MCF 10A (cell line): ENCODE data around the gene STN1. TPM values are rescaled to one million over a fixed set of nuclear protein-coding genes. Genes with fewer than 3 reads are reported as not detected.

Experiments
- BruUV-seq: library from RNA; stranded (reverse); fragments of 400-500 nt; replicated peaks from 2 replicates; lab custom pipeline; 2021; lab: Mats Ljungman, UMichigan
- CTCF ChIA-PET: fragments of 300-600 bp; sonication (Branson Sonifier 250); formaldehyde crosslinking; extraction: SDS; loops from one replicate; lab custom pipeline; 2021; ENCODE audit warnings: antibody characterized with exemption, inconsistent platforms; lab: Yijun Ruan, JAX
- POLR2A ChIA-PET: fragments of 300-600, 350-650 bp; sonication (Branson Sonifier 250); formaldehyde crosslinking; extraction: SDS; loops from one replicate; lab custom pipeline; 2020; ENCODE audit warnings: antibody characterized with exemption, inconsistent platforms; lab: Yijun Ruan, JAX
- DNase-seq: peaks from one replicate; pipeline ENCODE4 v3.0.0-alpha.2; 2018; ENCODE audit not compliant: unreplicated experiment
- H3K27ac Mint-ChIP-seq: one replicate; pipeline ENCODE4 v1.8.0; 2022; ENCODE audit warnings: mild to moderate bottlenecking, low read depth, mixed read lengths; ENCODE audit not compliant: unreplicated experiment
- H3K27me3 Mint-ChIP-seq: one replicate; pipeline ENCODE4 v1.8.0; 2022; ENCODE audit warnings: mixed read lengths; ENCODE audit not compliant: insufficient read depth, unreplicated experiment
- H3K36me3 Mint-ChIP-seq: one replicate; pipeline ENCODE4 v1.8.0; 2022; ENCODE audit warnings: mild to moderate bottlenecking, moderate library complexity, mixed read lengths; ENCODE audit not compliant: insufficient read depth, unreplicated experiment
- H3K4me1 Mint-ChIP-seq: one replicate; pipeline ENCODE4 v1.8.0; 2022; ENCODE audit warnings: mixed read lengths; ENCODE audit not compliant: insufficient read depth, unreplicated experiment
- H3K4me3 Mint-ChIP-seq: one replicate; pipeline ENCODE4 v1.8.0; 2022; ENCODE audit warnings: mild to moderate bottlenecking, moderate library complexity, mixed read lengths; ENCODE audit not compliant: unreplicated experiment
- H3K9me3 Mint-ChIP-seq: one replicate; pipeline ENCODE4 v1.8.0; 2022; ENCODE audit warnings: mixed read lengths; ENCODE audit not compliant: unreplicated experiment
- CTCF ChIP-seq: fragments of 200-600 bp; IDR thresholded peaks from one replicate; pipeline ENCODE4 v1.8.0; 2022; ENCODE audit warnings: antibody characterized with exemption, mild to moderate bottlenecking; ENCODE audit not compliant: unreplicated experiment
- intact Hi-C: fragments of 100-400 bp; cut with micrococcal nuclease; formaldehyde crosslinking; loops from 2 replicates; pipeline ENCODE4 v1.14.1; 2022
- total RNA-seq: library from RNA; stranded (reverse); gene quantifications from 2 replicates; pipeline ENCODE4 v1.2.3, GENCODE V29; 2022

STN1 gene
- total RNA-seq, 1 experiment from 2014 or later = 46.7 TPM

- peaks cover 12% of the 10 kb centered on the region for H3K36me3 Mint-ChIP-seq
- no peak for TF ChIP-seq CTCF
- H3K4me3 Mint-ChIP-seq = peak overlapping the region; percentile 89
- peak; percentile 59 for DNase-seq
- ChIA-PET CTCF (interaction anchor here (0.7 to 2.5 kb wide), 6 partner anchors 16 to 204 kb away, joined by 3 to 13 read pairs (median 6); no protein-coding TSS in a partner anchor), POLR2A (interaction anchor here (0.6 to 6.5 kb wide), 30 partner anchors 8 to 206 kb away, joined by 3 to 158 read pairs (median 4); partner anchors contain the start of genes SFR1 and SLK)
- H3K27me3 Mint-ChIP-seq = no peaks in the 10 kb centered on the region
- intact Hi-C loops = loop anchor here (2.0 kb wide), 1 partner anchor 52 kb away; no protein-coding TSS in a partner anchor
- H3K4me1 Mint-ChIP-seq = no peaks in the 10 kb centered on the region
- H3K27ac Mint-ChIP-seq = peak overlapping the region; percentile 4
- BruUV-seq = TSS peak; percentile 51
- no peaks in the 10 kb centered on the region for H3K9me3 Mint-ChIP-seq
Observed at GRCh38 chr10:103916876-103917275, 1.1 kb downstream of the STN1 start.

DNA sequence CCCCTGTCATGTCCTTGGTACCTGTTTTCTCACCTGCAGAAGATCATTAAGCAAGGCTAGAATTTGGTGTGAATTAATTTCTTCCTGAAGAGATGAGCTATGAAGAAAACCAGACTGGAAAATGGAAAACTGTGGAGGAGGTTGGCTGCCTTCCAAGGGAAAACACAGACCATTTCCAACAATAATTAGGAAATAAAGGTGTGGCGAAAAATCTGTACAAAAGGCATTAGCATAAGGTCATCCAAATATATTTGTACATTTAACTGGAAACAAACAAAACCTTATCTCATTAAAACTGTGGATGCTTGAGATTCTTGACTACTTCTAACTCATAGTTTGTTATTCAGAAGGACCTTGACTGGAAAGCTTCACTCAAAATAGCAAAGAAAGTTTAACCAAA is 1.7 kb downstream of the STN1 start:
- Mint-ChIP-seq H3K36me3 (peaks cover 12% of the 10 kb centered on the region), H3K4me1 (peaks cover 5% of the 10 kb centered on the region), H3K27me3 (no peaks in the 10 kb centered on the region), H3K9me3 (no peaks in the 10 kb centered on the region), H3K27ac (peak overlapping the region; percentile 4), H3K4me3 (peak overlapping the region; percentile 89)
- CTCF ChIA-PET = interaction anchor here (0.7 to 2.5 kb wide), 5 partner anchors 16 to 204 kb away, joined by 3 to 13 read pairs (median 8); no protein-coding TSS in a partner anchor
- BruUV-seq = no TSS peak
- intact Hi-C loops = loop anchor here (2.0 kb wide), 1 partner anchor 53 kb away; no protein-coding TSS in a partner anchor
- TF ChIP-seq CTCF = no peak
- peak; percentile 68 for DNase-seq
- POLR2A ChIA-PET = interaction anchor here (0.6 to 6.5 kb wide), 29 partner anchors 8 to 205 kb away, joined by 3 to 158 read pairs (median 4); partner anchors contain the start of genes SFR1 and SLK

- BruUV-seq = no TSS peak
- peak overlapping the region; percentile 4 for H3K27ac Mint-ChIP-seq
- H3K9me3 Mint-ChIP-seq = no peaks in the 10 kb centered on the region
- CTCF ChIA-PET = interaction anchor here (1.4 to 2.5 kb wide), 3 partner anchors 15 to 28 kb away, joined by 8 to 13 read pairs (median 8); no protein-coding TSS in a partner anchor
- TF ChIP-seq CTCF = no peak
- POLR2A ChIA-PET = interaction anchor here (1.0 to 6.5 kb wide), 14 partner anchors 7 to 206 kb away, joined by 3 to 158 read pairs (median 15); partner anchors contain the start of genes SFR1 and SLK
- no peaks in the 10 kb centered on the region for H3K27me3 Mint-ChIP-seq
- peak; percentile 22 for DNase-seq
- H3K4me1 Mint-ChIP-seq = peaks cover 8% of the 10 kb centered on the region
- H3K36me3 Mint-ChIP-seq = peaks cover 12% of the 10 kb centered on the region
- peak overlapping the region; percentile 89 for H3K4me3 Mint-ChIP-seq
- intact Hi-C loops = loop anchor here (2.0 kb wide), 1 partner anchor 53 kb away; no protein-coding TSS in a partner anchor
Observed at GRCh38 chr10:103915796-103916195, 2.2 kb downstream of the STN1 start.

DNA sequence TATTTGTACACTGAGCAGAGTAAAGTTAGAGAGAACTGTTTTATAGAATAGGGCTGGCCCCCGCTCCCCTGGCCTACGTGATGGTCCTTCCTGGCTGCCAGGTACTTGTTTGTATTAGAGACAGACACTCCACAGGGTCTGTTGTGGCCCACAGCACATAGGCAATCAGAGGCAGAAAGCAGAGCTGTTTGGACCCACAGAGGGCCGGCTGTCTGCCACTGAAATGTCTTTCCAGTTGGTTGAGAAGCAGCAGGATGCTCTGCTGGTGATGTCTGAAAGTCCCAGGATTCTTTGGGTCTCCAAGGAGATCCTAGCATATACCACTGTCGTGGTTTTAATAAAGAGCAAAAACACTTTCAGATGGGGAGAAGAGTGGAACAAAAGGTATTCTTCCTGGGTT is 5.2 kb downstream of the STN1 start:
- no peaks in the 10 kb centered on the region for H3K27me3 Mint-ChIP-seq
- peaks cover 32% of the 10 kb centered on the region for H3K4me1 Mint-ChIP-seq
- ChIA-PET CTCF (no interaction called here), POLR2A (interaction anchor here (3.2 to 5.8 kb wide), 3 partner anchors 25 to 209 kb away, joined by 20 to 127 read pairs (median 78); partner anchors contain the start of genes SFR1 and SLK)
- H3K4me3 Mint-ChIP-seq = no peak overlapping the region
- H3K36me3 Mint-ChIP-seq = peaks cover 18% of the 10 kb centered on the region
- H3K9me3 Mint-ChIP-seq = no peaks in the 10 kb centered on the region
- intact Hi-C loops = no loop called here
- no TSS peak for BruUV-seq
- no peak for TF ChIP-seq CTCF
- no peak for DNase-seq
- H3K27ac Mint-ChIP-seq = peak overlapping the region; percentile 62
